Nasal cavity respiratory epithelium epithelial cell of viscerocranial mucosa (primary cell): ENCODE measurements around the gene KRT39. TPM values are rescaled to one million over a fixed set of nuclear protein-coding genes. Genes with fewer than 3 reads are reported as not detected.

Source experiments
- total RNA-seq: library from RNA; depleted of rRNA; stranded (reverse); fragments of >200 nt; gene quantifications from 2 replicates; pipeline ENCODE4 v1.2.3, GENCODE V29; 2014

The KRT39 gene
- total RNA-seq, result 0.28 TPM in 1 of 2 replicates, not detected in the other

GRCh38 chr17:40966848-40967247 lies at the start of gene KRT39:
Gene KRT39, minus strand, starts transcription at chr17:40966948. Its CDS starts 92 bp downstream, at chr17:40966856.

GRCh38 chr17:41008811-41009210 lies 42.1 kb upstream of the KRT39 start, which contains the start of gene KRTAP3-1:
Gene KRTAP3-1, minus strand, starts transcription at chr17:41009128. Its CDS starts 54 bp downstream, at chr17:41009074.

DNA sequence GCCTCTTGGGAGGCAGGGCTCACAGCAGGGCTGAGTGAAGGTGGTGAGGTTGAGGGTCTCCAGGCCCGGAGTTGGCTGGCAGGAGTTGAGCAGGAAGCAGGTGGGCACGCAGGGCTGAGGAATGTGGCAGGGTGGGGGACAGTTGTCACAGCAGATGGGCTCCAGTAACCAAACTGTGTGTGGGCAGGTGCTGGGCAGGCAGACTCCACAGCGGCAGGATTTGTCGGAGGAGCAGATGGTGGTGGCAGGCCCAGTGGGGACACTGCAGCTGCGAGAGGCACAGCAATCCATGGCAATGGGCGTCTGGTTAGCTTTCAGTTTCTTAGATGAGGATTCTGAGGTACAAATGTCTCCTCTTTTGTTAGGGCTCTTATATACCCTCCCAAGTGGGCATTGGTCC lies 32.8 kb upstream of the KRT39 start, which contains the start of gene KRTAP3-2:
Gene KRTAP3-2, minus strand, starts transcription at position 344 of the 400 bp plus-strand sequence. Its CDS starts 53 bp downstream, at position 291.

GRCh38 chr17:40993839-40994238 lies 27.1 kb upstream of the KRT39 start, which contains the start of gene KRTAP3-3:
Gene KRTAP3-3, minus strand, starts transcription at chr17:40994164. Its CDS starts 67 bp downstream, at chr17:40994097.

GRCh38 chr17:40984226-40984625 lies 17.5 kb upstream of the KRT39 start, which contains the start of gene KRT40:
Gene KRT40, minus strand, starts transcription at chr17:40984326. Its CDS starts 53 bp downstream, at chr17:40984273.

GRCh38 chr17:40937384-40937819 lies 29.3 kb downstream of the KRT39 start, which contains the start of gene KRT23:
Gene KRT23, minus strand, starts transcription at chr17:40937646. Its CDS starts 1,043 bp downstream, at chr17:40936603.

Other genes starting within 250 kb of the KRT39 start
- gene KRT25, start 211.6 kb downstream of the KRT39 start, total RNA-seq, result not detected in 2 replicates
- gene KRT26, start 194.7 kb downstream of the KRT39 start, total RNA-seq, result not detected in 2 replicates
- gene KRT27, start 184.4 kb downstream of the KRT39 start, total RNA-seq, result not detected in 2 replicates
- not detected in 2 replicates for gene KRT28, start 167.0 kb downstream of the KRT39 start, total RNA-seq
- gene KRT10, start 144.3 kb downstream of the KRT39 start, total RNA-seq, result 5.9 and 8.5 TPM in 2 replicates
- gene KRT12, start 99.7 kb downstream of the KRT39 start, total RNA-seq, result not detected in 2 replicates
- not detected in 2 replicates for gene KRT20, start 81.7 kb downstream of the KRT39 start, total RNA-seq
- gene KRT23, start 29.3 kb downstream of the KRT39 start, total RNA-seq, result 27.3 and 86.5 TPM in 2 replicates
- gene KRT40, start 17.4 kb upstream of the KRT39 start, total RNA-seq, result 0.36 TPM in 1 of 2 replicates, not detected in the other
- not detected in 2 replicates for gene KRTAP3-3, start 27.2 kb upstream of the KRT39 start, total RNA-seq
- not detected in 2 replicates for gene KRTAP3-2, start 33.0 kb upstream of the KRT39 start, total RNA-seq
- not detected in 2 replicates for gene KRTAP3-1, start 42.2 kb upstream of the KRT39 start, total RNA-seq
- gene KRTAP1-5, start 60.3 kb upstream of the KRT39 start, total RNA-seq, result not detected in 2 replicates
- gene KRTAP1-4, start 63.2 kb upstream of the KRT39 start, total RNA-seq, result not detected in 2 replicates
- not detected in 2 replicates for gene KRTAP1-3, start 67.9 kb upstream of the KRT39 start, total RNA-seq
- not detected in 2 replicates for gene KRTAP1-1, start 74.5 kb upstream of the KRT39 start, total RNA-seq
- not detected in 2 replicates for gene KRTAP2-1, start 80.4 kb upstream of the KRT39 start, total RNA-seq
- not detected in 2 replicates for gene KRTAP2-2, start 88.3 kb upstream of the KRT39 start, total RNA-seq
- 0.93 TPM in 1 of 2 replicates, not detected in the other for gene KRTAP2-3, start 93.2 kb upstream of the KRT39 start, total RNA-seq
- not detected in 2 replicates for gene KRTAP2-4, start 98.9 kb upstream of the KRT39 start, total RNA-seq
- gene KRTAP4-7, start 117.2 kb upstream of the KRT39 start, total RNA-seq, result not detected in 2 replicates
- gene KRTAP4-8, start 131.2 kb upstream of the KRT39 start, total RNA-seq, result not detected in 2 replicates
- not detected in 2 replicates for gene KRTAP4-16, start 135.3 kb upstream of the KRT39 start, total RNA-seq
- gene KRTAP4-9, start 138.4 kb upstream of the KRT39 start, total RNA-seq, result not detected in 2 replicates
- not detected in 2 replicates for gene KRTAP4-11, start 151.4 kb upstream of the KRT39 start, total RNA-seq
- gene KRTAP4-12, start 157.2 kb upstream of the KRT39 start, total RNA-seq, result not detected in 2 replicates
- gene KRTAP4-6, start 173.6 kb upstream of the KRT39 start, total RNA-seq, result not detected in 2 replicates
- gene KRTAP4-5, start 182.9 kb upstream of the KRT39 start, total RNA-seq, result not detected in 2 replicates
- not detected in 2 replicates for gene KRTAP4-4, start 193.8 kb upstream of the KRT39 start, total RNA-seq
- not detected in 2 replicates for gene KRTAP4-3, start 201.3 kb upstream of the KRT39 start, total RNA-seq
- not detected in 2 replicates for gene KRTAP4-2, start 211.3 kb upstream of the KRT39 start, total RNA-seq
- not detected in 2 replicates for gene KRTAP4-1, start 218.0 kb upstream of the KRT39 start, total RNA-seq
- not detected in 2 replicates for gene KRTAP9-1, start 222.9 kb upstream of the KRT39 start, total RNA-seq